HepG2 (cell line): ENCODE measurements around the gene AKR1B15. TPM values are rescaled to one million over a fixed set of nuclear protein-coding genes. Genes with fewer than 3 reads are reported as not detected.

Source experiments
- ATAC-seq: fragments of 200-7000 bp; cut with Tn5 transposase; 3 replicates; pipeline ENCODE4 v1.9.1; 2020; ENCODE audit warnings: mild to moderate bottlenecking, moderate library complexity
- BruUV-seq: library from RNA; stranded (reverse); fragments of 400-500 nt; replicated peaks from 2 replicates; lab custom pipeline; 2021; lab: Mats Ljungman, UMichigan
- CTCF ChIA-PET: fragments of 300-600 bp; formaldehyde crosslinking; extraction: SDS; loops from one replicate; lab custom pipeline; 2021; ENCODE audit warnings: low total read pairs, inconsistent platforms, low intra/inter-chr PET ratio; lab: Yijun Ruan, JAX
- POLR2A ChIA-PET: fragments of 350-600 bp; sonication (Branson Sonifier 250); formaldehyde crosslinking; loops from one replicate; lab custom pipeline; 2020; ENCODE audit warnings: antibody characterized with exemption, inconsistent platforms; lab: Yijun Ruan, JAX
- DNase-seq: peaks from one replicate; pipeline ENCODE4 v3.0.0-alpha.2; 2015; ENCODE audit warnings: low spot score
- FAIRE-seq: peaks from 3 replicates; lab custom pipeline; 2011; peaks lifted over from hg19 to GRCh38; lab: Jason Lieb, UNC
- H2AFZ ChIP-seq: one replicate; pipeline ENCODE4 v1.6.1; 2011; ENCODE audit warnings: low read length, inconsistent platforms
- H3K27ac ChIP-seq: fragments of 300-600 bp; 3 replicates; pipeline ENCODE4 v1.8.0; 2011; ENCODE audit warnings: mixed run types, mild to moderate bottlenecking, mixed read lengths, low read length, inconsistent platforms; ENCODE audit not compliant: insufficient read depth; ENCODE audit errors: extremely low read length
- H3K27me3 ChIP-seq, 2 experiments: fragments of 200-600 bp in 1 of 2; 2 replicates in 1 of 2; 3 replicates in 1 of 2; pipeline versions ENCODE4 v1.6.0 to v1.8.0; 2011; ENCODE audit warnings: low read length in 2 of 2, mild to moderate bottlenecking in 2 of 2, moderate library complexity in 2 of 2, inconsistent platforms in 1 of 2; ENCODE audit not compliant: insufficient read depth in 2 of 2, control insufficient read depth in 1 of 2
- H3K36me3 ChIP-seq, 2 experiments: fragments of 200-600 bp in 1 of 2; replicated peaks in 1 of 2; 2 replicates in 1 of 2; 3 replicates in 1 of 2; pipeline versions ENCODE4 v1.5.1 to v1.8.0; 2011; ENCODE audit warnings: low read length in 2 of 2, inconsistent platforms in 1 of 2; ENCODE audit not compliant: insufficient read depth in 2 of 2, control insufficient read depth in 1 of 2
- H3K4me1 ChIP-seq: 2 replicates; pipeline ENCODE4 v1.5.1; 2012; ENCODE audit warnings: low read length, inconsistent platforms; ENCODE audit not compliant: insufficient read depth
- H3K4me2 ChIP-seq: 2 replicates; pipeline ENCODE4 v1.6.0; 2011; ENCODE audit warnings: low read depth, low read length, inconsistent platforms
- H3K4me3 ChIP-seq, 3 experiments: fragments of 200-600 bp in 1 of 3; sonication (generic), shearing (Covaris generic) in 1 of 3; replicated peaks in 1 of 3; 2 replicates each; pipeline ENCODE4 v1.5.1; 2011 to 2016; ENCODE audit warnings: low read length in 3 of 3, inconsistent platforms in 2 of 3, low read depth in 2 of 3, mild to moderate bottlenecking in 2 of 3, control low read depth in 1 of 3, mixed read lengths in 1 of 3; ENCODE audit not compliant: insufficient read depth in 1 of 3
- H3K79me2 ChIP-seq: one replicate; pipeline ENCODE4 v1.6.1; 2011; ENCODE audit warnings: low read length, inconsistent platforms; ENCODE audit not compliant: insufficient read depth
- H3K9ac ChIP-seq: 2 replicates; pipeline ENCODE4 v1.6.0; 2011; ENCODE audit warnings: mild to moderate bottlenecking, low read depth, low read length, inconsistent platforms; ENCODE audit not compliant: insufficient read depth
- H3K9me3 ChIP-seq: 2 replicates; pipeline ENCODE4 v1.5.1; 2012; ENCODE audit warnings: mild to moderate bottlenecking, low read length
- H4K20me1 ChIP-seq: 2 replicates; pipeline ENCODE4 v1.6.0; 2011; ENCODE audit warnings: inconsistent platforms, mild to moderate bottlenecking, low read length, moderate library complexity; ENCODE audit not compliant: insufficient read depth
- CREB1 ChIP-seq, 2 experiments: fragments of 450-650 bp in 1 of 2; IDR thresholded peaks; 2 replicates each; pipeline ENCODE4 v1.6.1; 2016 to 2017; ENCODE audit warnings: control low read depth in 1 of 2, mild to moderate bottlenecking in 1 of 2, missing compliant biosample characterization in 1 of 2, missing genetic modification characterization in 1 of 2
- ELF3 ChIP-seq: IDR thresholded peaks from 2 replicates; pipeline ENCODE4 v1.6.1; 2016; ENCODE audit warnings: missing genetic modification reagents, missing compliant biosample characterization
- GATAD2A ChIP-seq: IDR thresholded peaks from 2 replicates; pipeline ENCODE4 v1.6.1; 2016
- HMG20A ChIP-seq: IDR thresholded peaks from 2 replicates; pipeline ENCODE4 v1.6.1; 2016; ENCODE audit warnings: borderline replicate concordance
- HOXD1 ChIP-seq: sonication (generic); formaldehyde crosslinking; IDR thresholded peaks from 2 replicates; pipeline ENCODE4 v1.5.0; 2020; ENCODE audit warnings: missing genetic modification reagents
- KDM3A ChIP-seq: IDR thresholded peaks from 2 replicates; pipeline ENCODE4 v1.6.1; 2018; ENCODE audit warnings: low read depth, missing compliant biosample characterization
- NKX3-1 ChIP-seq: sonication (generic); formaldehyde crosslinking; IDR thresholded peaks from 2 replicates; pipeline ENCODE4 v1.5.0; 2020; ENCODE audit warnings: missing genetic modification reagents
- PHF21A ChIP-seq: sonication (generic); formaldehyde crosslinking; IDR thresholded peaks from 2 replicates; pipeline ENCODE4 v1.5.0; 2020; ENCODE audit warnings: mild to moderate bottlenecking, missing genetic modification reagents
- REPIN1 ChIP-seq: sonication (generic); formaldehyde crosslinking; IDR thresholded peaks from 2 replicates; pipeline ENCODE4 v1.8.0; 2022; ENCODE audit warnings: missing genetic modification reagents, low read depth, mild to moderate bottlenecking, borderline replicate concordance
- RNF219 ChIP-seq: sonication (generic); formaldehyde crosslinking; IDR thresholded peaks from 2 replicates; pipeline ENCODE4 v1.5.0; 2020; ENCODE audit warnings: mild to moderate bottlenecking, missing genetic modification reagents
- RXRA ChIP-seq: sonication (generic); formaldehyde crosslinking; IDR thresholded peaks from 2 replicates; pipeline ENCODE4 v1.5.1; 2020; ENCODE audit warnings: missing genetic modification reagents
- ZFP36L2 ChIP-seq: sonication (generic); formaldehyde crosslinking; IDR thresholded peaks from 2 replicates; pipeline ENCODE4 v1.4.0; 2020; ENCODE audit warnings: missing genetic modification reagents
- ZNF501 ChIP-seq: sonication (generic); formaldehyde crosslinking; IDR thresholded peaks from 2 replicates; pipeline ENCODE4 v1.5.1; 2020; ENCODE audit warnings: mild to moderate bottlenecking, moderate library complexity, missing genetic modification reagents
- WGBS: methylation state at CpG from one replicate; pipeline ENCODE4 v1.1.6; 2017; ENCODE audit warnings: low lambda C conversion rate; 5-methylcytosine and 5-hydroxymethylcytosine counted together
- in situ Hi-C: cut with HindIII; loops from 2 replicates; pipeline ENCODE4 v1.10.0; 2017; ENCODE audit warnings: low pct_unique_long_range_greater_than_20kb; ENCODE audit not compliant: extremely low pct_ligation_motif_present
- intact Hi-C: fragments of 100-400 bp; cut with micrococcal nuclease; formaldehyde crosslinking; loops from one replicate; pipeline ENCODE4 v1.10.0; 2022; ENCODE audit not compliant: unreplicated experiment
- polyA plus RNA-seq, 8 experiments: library from polyadenylated mRNA; depleted of rRNA in 3 of 8; stranded (reverse) in 7 of 8; unstranded in 1 of 8; fragments of >200 nt; fragmentation: Illumina TruSeq in 4 of 8; extraction: Trizol in 4 of 8; gene quantifications; 2 replicates each; pipeline versions ENCODE4 v1.2.1 to v1.2.3, GENCODE V29; 2011 to 2016; ENCODE audit warnings: low read depth in 4 of 8, missing spikeins in 1 of 8, mixed read lengths in 1 of 8; ENCODE audit not compliant: insufficient read depth in 1 of 8
- total RNA-seq, 5 experiments: library from RNA; depleted of rRNA; stranded (reverse); fragments of >200 nt; fragmentation: Illumina TruSeq; extraction: Trizol; gene quantifications; 2 replicates each; pipeline ENCODE4 v1.2.3, GENCODE V29; 2016; ENCODE audit warnings: low read depth in 1 of 5
- TF ChIP-seq, protein P1 (sequence below): sonication (generic); formaldehyde crosslinking; IDR thresholded peaks from 2 replicates; pipeline ENCODE4 v1.5.0; 2020; ENCODE audit warnings: missing genetic modification reagents, mild to moderate bottlenecking, borderline replicate concordance
- TF ChIP-seq, protein P2 (sequence below): sonication (generic); formaldehyde crosslinking; IDR thresholded peaks from 2 replicates; pipeline ENCODE4 v1.5.0; 2020; ENCODE audit warnings: missing genetic modification reagents
- TF ChIP-seq, protein P3 (sequence below): sonication (generic); formaldehyde crosslinking; IDR thresholded peaks from 2 replicates; pipeline ENCODE4 v1.4.0; 2020; ENCODE audit warnings: missing genetic modification reagents, borderline replicate concordance
- TF ChIP-seq, protein P4 (sequence below): sonication (generic); formaldehyde crosslinking; IDR thresholded peaks from 2 replicates; pipeline ENCODE4 v1.8.0; 2022; ENCODE audit warnings: mild to moderate bottlenecking, missing genetic modification reagents, moderate library complexity

The AKR1B15 gene
- total and polyA plus RNA-seq, 2 of the 13 experiments (the other 11 are each of a cell fraction or from before 2014, with no cell fraction given), result 0.77 TPM; not detected in 1

- no peak for TF ChIP-seq KDM3A (CRISPR knock-in tag)
- TF ChIP-seq HOXD1 (CRISPR knock-in tag), result no peak
- no peak for TF ChIP-seq REPIN1 (CRISPR knock-in tag)
- TF ChIP-seq, all 625 proteins: peak for 17
Measured at GRCh38 chr7:134547397-134548054, 1.4 kb upstream of the AKR1B15 start (continued).

- no peaks in the 10 kb centered on the region; the same call in 1 of the 2 replicates for H4K20me1 ChIP-seq
- FAIRE-seq (no peak), DNase-seq (no peak), ATAC-seq (no peak)
- no peak overlapping the region for H3K4me3 ChIP-seq
- in situ Hi-C loops, result no loop called here
- POLR2A ChIA-PET, result no interaction called here
- no peak overlapping the region for H2AFZ ChIP-seq
- intact Hi-C loops, result no loop called here
- CTCF ChIA-PET, result no interaction called here
- H3K27me3 ChIP-seq, result peaks cover 0 to 41% of the 10 kb centered on the region in 2 experiments; a peak in 3 of 5 replicates
- no peaks in the 10 kb centered on the region for H3K36me3 ChIP-seq
- no peaks in the 10 kb centered on the region for H3K9me3 ChIP-seq
- no TSS peak for BruUV-seq
- no peak overlapping the region for H3K4me2 ChIP-seq
- H3K4me1 ChIP-seq, result peaks cover 25% of the 10 kb centered on the region
- no peaks in the 10 kb centered on the region for H3K79me2 ChIP-seq
- H3K27ac ChIP-seq, result no peak overlapping the region
- no peak overlapping the region for H3K9ac ChIP-seq
- WGBS, result 33% methylated on average over 8 of the region's 8 CpGs
- TF ChIP-seq HMG20A (CRISPR knock-in tag) (no peak), RXRA (CRISPR knock-in tag) (no peak), GATAD2A (CRISPR knock-in tag) (no peak), RNF219 (CRISPR knock-in tag) (no peak), PHF21A (CRISPR knock-in tag) (no peak), CREB1 (IDR thresholded peaks at IDR 0.05) (no peak), CREB1 (CRISPR knock-in tag; IDR thresholded peaks at IDR 0.05) (no peak), ZNF501 (CRISPR knock-in tag) (no peak), ZFP36L2 (no peak), ELF3 (no peak), NKX3-1 (CRISPR knock-in tag) (no peak)
- TF ChIP-seq, protein P1, sequence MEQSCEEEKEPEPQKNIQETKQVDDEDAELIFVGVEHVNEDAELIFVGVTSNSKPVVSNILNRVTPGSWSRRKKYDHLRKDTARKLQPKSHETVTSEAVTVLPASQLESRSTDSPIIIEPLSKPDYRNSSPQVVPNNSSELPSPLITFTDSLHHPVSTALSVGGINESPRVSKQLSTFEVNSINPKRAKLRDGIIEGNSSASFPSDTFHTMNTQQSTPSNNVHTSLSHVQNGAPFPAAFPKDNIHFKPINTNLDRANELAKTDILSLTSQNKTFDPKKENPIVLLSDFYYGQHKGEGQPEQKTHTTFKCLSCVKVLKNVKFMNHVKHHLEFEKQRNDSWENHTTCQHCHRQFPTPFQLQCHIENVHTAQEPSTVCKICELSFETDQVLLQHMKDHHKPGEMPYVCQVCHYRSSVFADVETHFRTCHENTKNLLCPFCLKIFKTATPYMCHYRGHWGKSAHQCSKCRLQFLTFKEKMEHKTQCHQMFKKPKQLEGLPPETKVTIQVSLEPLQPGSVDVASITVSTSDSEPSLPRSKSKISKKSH (CRISPR knock-in tag), result no peak
- TF ChIP-seq, protein P2, sequence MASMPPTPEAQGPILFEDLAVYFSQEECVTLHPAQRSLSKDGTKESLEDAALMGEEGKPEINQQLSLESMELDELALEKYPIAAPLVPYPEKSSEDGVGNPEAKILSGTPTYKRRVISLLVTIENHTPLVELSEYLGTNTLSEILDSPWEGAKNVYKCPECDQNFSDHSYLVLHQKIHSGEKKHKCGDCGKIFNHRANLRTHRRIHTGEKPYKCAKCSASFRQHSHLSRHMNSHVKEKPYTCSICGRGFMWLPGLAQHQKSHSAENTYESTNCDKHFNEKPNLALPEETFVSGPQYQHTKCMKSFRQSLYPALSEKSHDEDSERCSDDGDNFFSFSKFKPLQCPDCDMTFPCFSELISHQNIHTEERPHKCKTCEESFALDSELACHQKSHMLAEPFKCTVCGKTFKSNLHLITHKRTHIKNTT (CRISPR knock-in tag), result no peak
- TF ChIP-seq, protein P3, sequence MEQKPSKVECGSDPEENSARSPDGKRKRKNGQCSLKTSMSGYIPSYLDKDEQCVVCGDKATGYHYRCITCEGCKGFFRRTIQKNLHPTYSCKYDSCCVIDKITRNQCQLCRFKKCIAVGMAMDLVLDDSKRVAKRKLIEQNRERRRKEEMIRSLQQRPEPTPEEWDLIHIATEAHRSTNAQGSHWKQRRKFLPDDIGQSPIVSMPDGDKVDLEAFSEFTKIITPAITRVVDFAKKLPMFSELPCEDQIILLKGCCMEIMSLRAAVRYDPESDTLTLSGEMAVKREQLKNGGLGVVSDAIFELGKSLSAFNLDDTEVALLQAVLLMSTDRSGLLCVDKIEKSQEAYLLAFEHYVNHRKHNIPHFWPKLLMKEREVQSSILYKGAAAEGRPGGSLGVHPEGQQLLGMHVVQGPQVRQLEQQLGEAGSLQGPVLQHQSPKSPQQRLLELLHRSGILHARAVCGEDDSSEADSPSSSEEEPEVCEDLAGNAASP, result no peak
- TF ChIP-seq, protein P4, sequence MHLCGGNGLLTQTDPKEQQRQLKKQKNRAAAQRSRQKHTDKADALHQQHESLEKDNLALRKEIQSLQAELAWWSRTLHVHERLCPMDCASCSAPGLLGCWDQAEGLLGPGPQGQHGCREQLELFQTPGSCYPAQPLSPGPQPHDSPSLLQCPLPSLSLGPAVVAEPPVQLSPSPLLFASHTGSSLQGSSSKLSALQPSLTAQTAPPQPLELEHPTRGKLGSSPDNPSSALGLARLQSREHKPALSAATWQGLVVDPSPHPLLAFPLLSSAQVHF, result no peak
Measured at GRCh38 chr7:134549366-134549765, 456 bp downstream of the AKR1B15 start.
